ENCODE data around the gene MYCBP2.
"Not testable (repeated sequence)": the region's sequence is repeated elsewhere in the genome, so short reads cannot be mapped to it uniquely, and the experiment has no call there.

MYCBP2 gene

DNA sequence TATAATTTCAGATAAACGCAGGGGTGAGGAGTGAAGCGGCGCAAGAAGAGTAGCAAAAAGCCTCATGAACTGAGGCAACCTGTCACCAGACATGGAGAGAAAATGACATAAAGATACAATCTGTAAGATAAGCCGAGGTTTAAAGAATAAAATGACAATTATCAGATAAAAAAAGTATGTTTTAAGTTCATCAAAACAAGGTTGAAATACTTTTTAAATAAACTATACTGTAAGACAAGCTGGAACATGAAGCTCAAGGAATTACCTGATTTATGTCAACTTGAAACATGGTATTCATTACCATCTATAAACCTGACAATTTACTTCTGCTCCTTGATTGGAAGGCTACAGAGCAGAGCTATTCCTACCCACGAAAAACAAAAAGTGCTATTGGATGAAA, 61.6 kb downstream of the MYCBP2 start:
- DNase-seq (ENCODE audit: low read depth in 1 of 2, low spot score in 1 of 2): no peak
- in situ Hi-C loops (cut with HindIII; ENCODE audit: low pct_unique_long_range_greater_than_20kb, low sequenced_read_pairs): no loop called here
- no peak for TF ChIP-seq JUND (IDR thresholded peaks at IDR 0.05; ENCODE audit: low read depth)

DNA sequence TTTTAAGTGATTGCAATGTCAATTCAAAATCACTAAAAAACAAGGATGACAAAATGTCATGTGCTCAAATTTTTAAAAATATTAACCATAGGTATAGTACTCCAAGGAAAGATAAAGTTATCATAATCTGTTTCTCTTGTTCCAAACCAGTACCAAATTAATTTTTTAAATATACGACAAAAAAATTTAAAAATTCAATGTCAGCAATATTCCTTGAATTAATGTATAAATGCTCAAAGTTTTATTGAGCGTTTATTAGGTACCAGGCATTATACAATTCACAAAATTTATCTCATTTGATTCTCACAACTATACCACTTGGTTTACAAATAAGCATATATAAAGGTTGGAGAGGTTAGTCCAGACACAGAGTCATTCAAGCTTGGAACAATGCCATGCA, 64.7 kb downstream of the MYCBP2 start:
- in situ Hi-C loops (cut with HindIII; ENCODE audit: low pct_unique_long_range_greater_than_20kb, low sequenced_read_pairs): no loop called here
- TF ChIP-seq JUND (IDR thresholded peaks at IDR 0.05; ENCODE audit: low read depth): no peak
- no peak for DNase-seq (ENCODE audit: low read depth in 1 of 2, low spot score in 1 of 2)

DNA sequence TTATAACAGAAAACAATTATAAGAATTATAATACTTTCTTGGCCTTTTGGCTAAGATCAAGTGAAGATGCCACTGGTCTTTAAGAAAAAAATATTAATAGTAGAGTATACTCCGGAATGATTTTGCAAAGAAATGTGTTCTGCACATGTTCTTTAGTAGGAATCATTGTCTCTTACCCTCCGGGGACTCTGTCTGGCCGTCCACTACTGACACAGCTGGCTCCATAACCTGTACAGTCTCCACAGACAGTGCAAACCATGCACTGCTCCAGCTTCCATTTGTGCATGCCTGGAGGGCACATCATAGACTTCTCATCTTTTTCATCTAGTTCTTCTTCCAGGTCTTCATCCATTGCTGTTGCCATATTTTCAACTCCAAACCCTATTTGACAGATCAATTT, 75.9 kb downstream of the MYCBP2 start:
- in situ Hi-C loops (cut with HindIII; ENCODE audit: low pct_unique_long_range_greater_than_20kb, low sequenced_read_pairs): no loop called here
- no peak for TF ChIP-seq JUND (IDR thresholded peaks at IDR 0.05; ENCODE audit: low read depth)
- no peak for DNase-seq (ENCODE audit: low read depth in 1 of 2, low spot score in 1 of 2)

DNA sequence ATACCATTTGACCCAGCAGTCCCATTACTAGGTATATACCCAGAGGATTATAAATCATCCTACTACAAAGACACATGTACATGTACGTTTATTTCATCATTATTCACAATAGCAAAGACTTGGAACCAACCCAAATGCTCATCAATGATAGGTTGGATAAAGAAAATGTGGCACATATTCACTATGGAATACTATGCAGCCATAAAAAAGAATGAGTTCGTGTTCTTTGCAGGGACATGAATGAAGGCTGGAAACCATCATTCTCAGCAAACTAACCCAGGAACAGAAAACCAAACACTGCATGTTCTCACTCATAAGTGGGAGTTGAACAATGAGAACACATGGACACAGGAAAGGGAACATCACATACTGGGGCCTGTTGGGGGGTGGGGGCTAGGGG, 81.7 kb downstream of the MYCBP2 start:
- in situ Hi-C loops (cut with HindIII; ENCODE audit: low pct_unique_long_range_greater_than_20kb, low sequenced_read_pairs); DNase-seq (ENCODE audit: low read depth in 1 of 2, low spot score in 1 of 2): not testable (repeated sequence)

DNA sequence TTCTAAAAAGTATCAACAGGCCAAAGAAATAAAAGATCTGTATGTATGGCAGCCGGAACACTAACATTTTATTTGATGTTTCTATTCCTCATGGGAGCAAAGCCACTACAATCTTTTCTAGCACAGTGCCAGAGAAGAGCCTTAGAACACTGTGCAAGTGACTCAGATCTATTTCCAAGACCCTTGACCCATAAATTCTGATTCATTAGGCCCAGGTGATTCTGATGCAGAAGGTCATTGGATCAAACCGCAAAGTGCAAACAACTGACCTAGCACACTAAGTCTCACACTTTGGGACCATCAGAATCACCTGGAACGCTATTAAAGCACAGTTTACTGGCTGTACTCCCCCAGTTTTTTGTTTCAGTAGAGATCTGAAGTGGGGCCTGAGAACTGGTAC, 87.6 kb downstream of the MYCBP2 start:
- no peak for DNase-seq (ENCODE audit: low read depth in 1 of 2, low spot score in 1 of 2)
- in situ Hi-C loops (cut with HindIII; ENCODE audit: low pct_unique_long_range_greater_than_20kb, low sequenced_read_pairs): no loop called here
- no peak for TF ChIP-seq JUND (IDR thresholded peaks at IDR 0.05; ENCODE audit: low read depth)

DNA sequence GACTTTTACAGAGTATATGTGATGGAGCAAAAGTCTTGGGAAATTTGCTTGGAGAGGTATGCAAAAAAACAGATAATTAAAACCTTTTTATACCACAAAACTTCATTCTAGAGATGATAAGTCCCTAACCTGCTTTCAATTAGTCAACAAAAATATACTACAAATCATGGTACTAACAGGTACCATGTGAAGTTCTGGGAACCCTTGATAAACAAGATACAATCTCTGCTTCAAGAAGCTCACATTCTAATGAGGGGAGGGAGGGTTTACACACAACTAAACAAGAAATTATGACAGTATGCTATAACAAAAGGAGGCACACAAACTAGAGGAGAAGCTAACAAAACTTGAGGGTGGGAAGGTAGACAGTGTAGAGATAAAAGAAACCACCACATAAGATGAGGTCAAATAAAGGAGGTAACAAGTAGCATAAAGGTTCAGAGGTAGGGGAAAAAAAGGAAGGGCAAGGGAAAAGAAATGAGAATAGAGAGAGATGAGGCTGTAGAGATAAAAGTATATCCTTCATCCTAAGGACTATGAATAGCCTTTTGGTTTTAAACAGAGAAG, 91.4 kb downstream of the MYCBP2 start:
- in situ Hi-C loops (cut with HindIII; ENCODE audit: low pct_unique_long_range_greater_than_20kb, low sequenced_read_pairs): no loop called here
- DNase-seq (ENCODE audit: low read depth in 1 of 2, low spot score in 1 of 2): no peak

DNA sequence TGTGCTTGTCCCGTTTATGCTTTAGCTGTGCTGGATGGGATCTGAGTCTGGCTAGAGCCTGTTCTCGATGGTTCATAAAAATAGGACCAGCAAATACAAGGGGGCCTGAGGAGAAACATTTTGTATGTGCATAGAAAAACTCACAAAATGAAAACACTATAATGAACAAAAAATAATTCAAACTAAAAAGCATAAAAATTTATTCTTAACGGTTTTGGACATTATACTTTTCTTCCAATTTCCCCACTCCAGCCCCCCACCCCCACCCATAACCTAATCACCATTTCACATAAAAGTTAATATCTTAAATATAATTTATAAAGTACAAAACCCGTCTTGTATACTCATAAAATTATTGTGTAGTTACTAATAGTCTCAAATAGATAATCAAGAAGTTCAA, 93.7 kb downstream of the MYCBP2 start:
- DNase-seq (ENCODE audit: low read depth in 1 of 2, low spot score in 1 of 2): no peak
- no peak for TF ChIP-seq JUND (IDR thresholded peaks at IDR 0.05; ENCODE audit: low read depth)

More for the DNA sequence above, 91.4 kb downstream of the MYCBP2 start:
- no peak for TF ChIP-seq JUND (IDR thresholded peaks at IDR 0.05; ENCODE audit: low read depth)

DNA sequence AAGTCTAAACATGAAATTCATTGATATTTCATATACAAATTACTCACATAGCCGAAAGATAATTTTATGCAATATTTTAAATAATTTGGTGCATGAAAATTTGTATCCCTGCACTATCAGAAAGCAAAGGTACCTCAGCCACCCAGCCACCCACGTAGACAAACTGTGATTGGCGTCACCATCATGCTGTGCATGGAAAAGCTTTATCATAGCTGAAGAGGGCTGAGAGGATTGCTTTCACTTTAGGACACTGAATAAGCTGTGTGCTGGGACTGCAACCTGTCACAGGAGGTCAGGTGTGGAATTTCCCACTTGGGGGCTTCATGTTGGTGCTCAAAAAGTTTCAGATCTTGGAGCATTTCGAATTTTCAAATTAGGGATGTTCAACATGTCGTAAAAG, 96.3 kb downstream of the MYCBP2 start:
- in situ Hi-C loops (cut with HindIII; ENCODE audit: low pct_unique_long_range_greater_than_20kb, low sequenced_read_pairs): no loop called here
- TF ChIP-seq JUND (IDR thresholded peaks at IDR 0.05; ENCODE audit: low read depth): no peak
- DNase-seq (ENCODE audit: low read depth in 1 of 2, low spot score in 1 of 2): no peak

More for the DNA sequence above, 93.7 kb downstream of the MYCBP2 start:
- in situ Hi-C loops (cut with HindIII; ENCODE audit: low pct_unique_long_range_greater_than_20kb, low sequenced_read_pairs): no loop called here

DNA sequence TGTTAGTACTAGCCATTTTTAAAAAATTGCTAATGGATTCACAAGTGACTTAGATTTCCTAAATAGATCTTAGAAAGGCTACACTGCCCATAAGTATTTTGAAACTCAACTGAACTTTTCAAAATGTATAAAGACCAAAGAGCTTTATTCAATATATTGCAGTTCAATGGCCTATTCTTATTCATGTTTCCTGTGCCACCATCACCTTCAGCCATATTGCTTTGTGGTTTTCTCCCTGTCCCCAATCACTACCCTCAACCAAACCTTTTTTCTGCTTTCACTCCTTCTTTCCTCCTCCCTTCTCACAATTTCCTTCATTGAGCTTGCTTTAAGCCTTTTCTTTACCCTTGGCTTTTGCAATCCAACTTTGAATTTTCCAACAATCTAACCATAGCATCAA, 100.9 kb downstream of the MYCBP2 start:
- no peak for DNase-seq (ENCODE audit: low read depth in 1 of 2, low spot score in 1 of 2)
- no peak for TF ChIP-seq JUND (IDR thresholded peaks at IDR 0.05; ENCODE audit: low read depth)
- in situ Hi-C loops (cut with HindIII; ENCODE audit: low pct_unique_long_range_greater_than_20kb, low sequenced_read_pairs): no loop called here

DNA sequence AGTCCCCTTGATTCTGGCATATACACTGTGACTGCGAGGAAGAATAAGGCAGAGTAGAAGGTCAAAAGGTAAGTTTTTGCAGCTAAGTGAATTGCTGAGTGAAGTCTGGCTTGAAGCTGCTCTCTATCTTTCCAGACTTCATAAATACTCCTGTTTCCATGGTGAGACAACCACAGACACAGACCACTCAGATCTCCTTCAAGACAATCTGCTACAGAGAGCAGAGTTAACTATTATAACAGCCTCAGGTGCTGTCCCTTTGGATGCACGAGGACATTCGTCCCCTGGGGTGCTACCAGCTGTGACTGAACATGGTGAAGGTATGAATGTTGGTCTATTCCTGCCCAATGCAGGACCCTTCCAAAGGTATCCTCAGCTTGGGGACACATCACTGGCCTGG, 104.0 kb downstream of the MYCBP2 start:
- in situ Hi-C loops (cut with HindIII; ENCODE audit: low pct_unique_long_range_greater_than_20kb, low sequenced_read_pairs): no loop called here
- no peak for TF ChIP-seq JUND (IDR thresholded peaks at IDR 0.05; ENCODE audit: low read depth)
- DNase-seq (ENCODE audit: low read depth in 1 of 2, low spot score in 1 of 2): no peak

DNA sequence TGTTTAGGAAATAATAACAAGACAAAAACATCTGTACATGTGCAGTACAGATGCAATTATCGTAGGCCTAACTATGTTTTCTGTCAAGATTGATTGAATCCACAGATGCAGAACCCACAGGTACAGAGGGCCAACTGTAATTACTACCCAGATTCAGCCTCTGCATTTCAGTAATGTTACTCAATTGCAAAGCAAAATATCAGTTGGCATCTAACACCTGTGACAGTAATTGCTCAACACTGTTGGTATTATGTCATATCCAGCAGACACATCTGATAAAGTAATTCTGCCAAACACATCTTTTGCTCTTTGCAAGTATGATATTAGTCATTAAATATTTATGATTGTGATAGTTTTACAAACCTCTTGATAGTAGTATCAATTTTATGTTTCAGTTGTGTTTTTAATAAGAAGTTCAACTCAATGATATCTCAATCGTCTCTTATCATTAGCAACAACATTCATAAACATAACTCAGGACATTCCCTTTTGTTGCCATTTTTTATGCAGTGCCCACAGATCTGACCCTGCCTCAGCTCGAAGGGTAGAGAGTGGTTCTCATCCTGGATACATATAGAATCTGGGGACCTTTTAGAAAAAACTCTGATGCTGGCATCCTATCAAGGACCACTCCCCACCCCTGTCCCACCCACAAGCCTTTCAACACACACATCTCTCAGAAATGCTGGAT, 104.7 kb downstream of the MYCBP2 start:
- TF ChIP-seq JUND (IDR thresholded peaks at IDR 0.05; ENCODE audit: low read depth): no peak
- no peak for DNase-seq (ENCODE audit: low read depth in 1 of 2, low spot score in 1 of 2)
- in situ Hi-C loops (cut with HindIII; ENCODE audit: low pct_unique_long_range_greater_than_20kb, low sequenced_read_pairs): no loop called here

DNA sequence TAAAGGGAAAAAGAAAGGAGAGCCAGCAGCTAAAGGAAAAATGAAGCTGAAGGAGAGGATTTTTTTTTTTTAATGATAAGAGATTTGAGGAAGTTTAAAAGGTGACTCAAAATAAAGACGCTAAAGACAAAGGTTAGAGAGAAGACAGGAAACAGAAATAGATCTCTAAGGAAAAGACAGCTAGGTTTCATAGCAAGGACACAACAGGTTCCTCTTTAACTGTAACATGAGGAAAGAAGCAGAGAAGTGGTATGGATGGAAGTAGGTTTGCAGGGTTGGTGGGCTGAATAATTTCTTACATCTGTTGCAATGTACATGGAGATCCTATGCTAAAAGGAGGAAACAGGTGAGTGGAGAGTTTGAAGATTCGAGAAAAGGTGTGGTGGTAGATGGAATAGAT, 107.5 kb downstream of the MYCBP2 start:
- in situ Hi-C loops (cut with HindIII; ENCODE audit: low pct_unique_long_range_greater_than_20kb, low sequenced_read_pairs): no loop called here
- DNase-seq (ENCODE audit: low read depth in 1 of 2, low spot score in 1 of 2): no peak
- no peak for TF ChIP-seq JUND (IDR thresholded peaks at IDR 0.05; ENCODE audit: low read depth)

DNA sequence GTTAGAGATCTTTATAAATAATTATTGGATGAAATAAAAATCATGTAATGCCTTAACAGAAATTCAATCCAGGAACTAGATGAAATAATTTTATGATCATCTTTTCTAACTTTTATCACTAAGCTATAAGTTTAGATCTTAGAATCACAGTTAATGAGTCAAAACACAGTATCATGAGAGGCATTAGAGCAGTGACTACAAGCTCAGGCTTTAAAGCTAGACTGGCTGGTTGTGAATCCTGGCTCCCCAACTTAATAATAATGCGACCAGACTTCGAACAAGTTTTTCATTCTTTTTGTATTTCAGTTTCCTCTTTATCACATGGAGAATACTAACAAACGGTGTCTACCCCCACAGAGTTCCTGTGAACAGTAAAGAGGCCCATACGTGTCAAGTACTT, 108.6 kb downstream of the MYCBP2 start:
- TF ChIP-seq JUND (IDR thresholded peaks at IDR 0.05; ENCODE audit: low read depth): no peak
- DNase-seq (ENCODE audit: low read depth in 1 of 2, low spot score in 1 of 2): no peak
- in situ Hi-C loops (cut with HindIII; ENCODE audit: low pct_unique_long_range_greater_than_20kb, low sequenced_read_pairs): no loop called here

DNA sequence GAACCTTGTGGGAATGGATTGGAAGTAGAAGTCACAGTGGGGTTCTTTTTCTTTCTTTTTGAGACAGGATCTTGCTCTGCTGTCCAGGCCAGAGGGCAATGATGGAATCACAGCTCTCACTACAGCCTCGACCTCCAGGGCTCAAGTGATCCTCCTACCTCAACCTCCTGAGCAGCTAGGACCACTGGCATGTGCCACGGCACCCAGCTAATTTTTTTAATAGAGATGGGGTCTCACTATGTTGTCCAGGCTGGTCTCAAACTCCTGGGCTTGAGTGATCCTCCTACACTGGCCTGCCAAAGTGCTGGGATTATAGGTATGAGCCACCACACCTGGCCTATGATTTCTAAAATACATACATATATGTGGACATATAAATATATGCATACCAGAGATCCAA, 111.4 kb downstream of the MYCBP2 start:
- no peak for TF ChIP-seq JUND (IDR thresholded peaks at IDR 0.05; ENCODE audit: low read depth)
- in situ Hi-C loops (cut with HindIII; ENCODE audit: low pct_unique_long_range_greater_than_20kb, low sequenced_read_pairs): no loop called here

More for the DNA sequence above, 111.4 kb downstream of the MYCBP2 start:
- DNase-seq (ENCODE audit: low read depth in 1 of 2, low spot score in 1 of 2): no peak
